Ishikawa (cell line): Measurements from ENCODE around the gene RGSL1.

ENCODE experiments used
- CEBPB ChIP-seq: IDR thresholded peaks from 2 replicates; pipeline ENCODE4 v1.6.1; 2012
- EGR1 ChIP-seq: IDR thresholded peaks from 2 replicates; pipeline ENCODE4 v1.6.1; 2012
- EP300 ChIP-seq: IDR thresholded peaks from 2 replicates; pipeline ENCODE4 v1.6.1; 2012; ENCODE audit warnings: borderline replicate concordance
- FOXM1 ChIP-seq: IDR thresholded peaks from 2 replicates; pipeline ENCODE4 v1.6.1; 2012; ENCODE audit warnings: low read depth, borderline replicate concordance
- MAX ChIP-seq: IDR thresholded peaks from 2 replicates; pipeline ENCODE4 v1.6.1; 2012
- NFIC ChIP-seq: IDR thresholded peaks from 2 replicates; pipeline ENCODE4 v1.6.1; 2012
- RAD21 ChIP-seq: IDR thresholded peaks from 2 replicates; pipeline ENCODE4 v1.6.1; 2012; ENCODE audit warnings: low read depth
- REST ChIP-seq: IDR thresholded peaks from 2 replicates; pipeline ENCODE4 v1.6.1; 2012; ENCODE audit warnings: low read depth, mild to moderate bottlenecking
- TAF1 ChIP-seq: IDR thresholded peaks from 2 replicates; pipeline ENCODE4 v1.6.1; 2012; ENCODE audit warnings: low read depth, mild to moderate bottlenecking
- TCF12 ChIP-seq: IDR thresholded peaks from 2 replicates; pipeline ENCODE4 v1.6.1; 2012; ENCODE audit warnings: low read depth
- TEAD4 ChIP-seq: IDR thresholded peaks from 2 replicates; pipeline ENCODE4 v1.6.1; 2012
- USF1 ChIP-seq: IDR thresholded peaks from 2 replicates; pipeline ENCODE4 v1.6.1; 2012
- YY1 ChIP-seq: IDR thresholded peaks from 2 replicates; pipeline ENCODE4 v1.6.1; 2012; ENCODE audit warnings: low read depth

- TF ChIP-seq TAF1 (no peak), REST (no peak), YY1 (no peak), USF1 (no peak), NFIC (no peak), EGR1 (no peak), TCF12 (no peak), TEAD4 (no peak), MAX (peak; percentile 49), EP300 (no peak), FOXM1 (no peak), RAD21 (peak; percentile 96), CEBPB (no peak)
These were observed 151.5 kb downstream of the RGSL1 start for GRCh38 chr1:182601416-182601786.
